NOMO-1 treated with DMSO at 0.1 percent for 48 hours (cell line): ENCODE data around the gene MYMK.

ENCODE experiments used
- DNase-seq: peaks from one replicate; lab custom pipeline; 2025; ENCODE audit not compliant: unreplicated experiment; lab: John Stamatoyannopoulos, UW

MYMK gene

GRCh38 chr9:133506653-133507038 lies 18.1 kb downstream of the MYMK start:
- no peak for DNase-seq

GRCh38 chr9:133505901-133506652 lies 18.7 kb downstream of the MYMK start:
- no peak for DNase-seq

GRCh38 chr9:133505186-133505830 lies 19.5 kb downstream of the MYMK start:
- DNase-seq = no peak

GRCh38 chr9:133502112-133502511 lies 22.6 kb downstream of the MYMK start:
- no peak for DNase-seq

- no peak for DNase-seq
Measured at GRCh38 chr9:133499892-133500270, 24.9 kb downstream of the MYMK start.

GRCh38 chr9:133499132-133499891 lies 25.4 kb downstream of the MYMK start:
- DNase-seq = no peak

GRCh38 chr9:133496861-133497842 lies 27.6 kb downstream of the MYMK start:
- no peak for DNase-seq

- DNase-seq = no peak
Measured at GRCh38 chr9:133495327-133496293, 29.1 kb downstream of the MYMK start.

GRCh38 chr9:133494636-133495326 lies 30.0 kb downstream of the MYMK start:
- DNase-seq = no peak

- no peak for DNase-seq
Measured at GRCh38 chr9:133493845-133494540, 30.8 kb downstream of the MYMK start.

- no peak for DNase-seq
Measured at GRCh38 chr9:133493428-133493827, 31.3 kb downstream of the MYMK start.

- DNase-seq = no peak
Measured at GRCh38 chr9:133492061-133493021, 32.4 kb downstream of the MYMK start.

GRCh38 chr9:133491656-133491925 lies 33.2 kb downstream of the MYMK start:
- no peak for DNase-seq

GRCh38 chr9:133490865-133491655 lies 33.7 kb downstream of the MYMK start:
- DNase-seq = no peak

GRCh38 chr9:133490201-133490681 lies 34.5 kb downstream of the MYMK start:
- no peak for DNase-seq
